ENCODE results near the gene SINHCAF. TPM values are rescaled to one million over a fixed set of nuclear protein-coding genes. Genes with fewer than 3 reads are reported as not detected.

SINHCAF gene
- total and polyA plus RNA-seq, 4 donors, result 2.3 to 10.3 (median 4.9) TPM

DNA sequence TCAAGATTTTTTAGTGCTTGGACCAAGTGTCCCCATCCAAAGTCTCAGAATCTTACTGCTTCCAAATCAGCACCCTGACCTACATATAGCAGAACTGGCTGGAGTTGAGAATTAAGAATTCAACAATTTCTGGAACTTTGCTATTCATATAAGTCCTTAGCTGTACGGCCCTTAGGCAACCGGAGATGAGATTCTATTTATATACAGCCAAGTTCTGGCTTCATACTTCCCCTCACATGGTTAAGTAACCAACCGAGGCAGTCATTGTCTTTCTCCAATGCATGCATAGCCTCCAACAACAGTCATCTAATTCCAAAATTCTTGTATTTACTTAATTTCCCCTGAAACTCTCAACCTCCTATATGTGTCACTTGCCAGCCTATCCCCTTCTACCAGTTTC, 76.6 kb downstream of the SINHCAF start:
- 74% methylated on average over 3 of the region's 3 CpGs for WGBS

DNA sequence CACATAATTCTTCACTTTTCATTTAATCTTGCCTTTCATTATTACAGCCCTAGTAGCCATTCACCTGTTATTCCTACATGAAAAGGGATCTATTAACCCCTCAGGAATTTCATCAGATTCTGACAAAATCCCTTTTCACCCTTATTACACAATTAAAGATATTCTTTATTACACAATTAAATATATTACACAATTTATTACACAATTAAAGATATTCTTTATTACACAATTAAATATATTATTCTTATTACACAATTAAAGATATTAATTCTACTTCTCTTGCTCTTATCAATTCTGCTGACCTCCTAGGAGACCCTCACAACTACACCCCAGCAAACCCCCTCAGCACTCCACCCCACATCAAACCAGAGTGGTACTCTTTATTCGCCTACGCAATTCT, 77.1 kb downstream of the SINHCAF start:
- no peak overlapping the region for H3K27ac ChIP-seq (ENCODE audit: low read depth in 1 of 2, low read length in 2 of 2)
- WGBS, result 100% methylated on average over 2 of the region's 2 CpGs
- no peak overlapping the region for H3K9ac ChIP-seq (ENCODE audit: low read depth in 1 of 2, low read length in 2 of 2)

More for the DNA sequence above, 76.6 kb downstream of the SINHCAF start:
- Histone ChIP-seq H3K27me3 (ENCODE audit: control insufficient read depth in 4 of 4, insufficient read depth in 4 of 4, low read length in 3 of 4) (peaks cover 0 to 2% (median 0%) of the 10 kb centered on the region in 4 donors), H3K9me3 (ENCODE audit: control insufficient read depth in 4 of 4, low read length in 3 of 4) (no peaks in the 10 kb centered on the region), H3K27ac (ENCODE audit: low read depth in 1 of 2, low read length in 2 of 2) (no peak overlapping the region), H3K4me3 (ENCODE audit: low read depth in 1 of 3, low read length in 3 of 3) (no peak overlapping the region), H3K9ac (ENCODE audit: low read depth in 1 of 2, low read length in 2 of 2) (no peak overlapping the region), H3K4me1 (ENCODE audit: control insufficient read depth in 4 of 4, insufficient read depth in 4 of 4, low read length in 3 of 4) (no peaks in the 10 kb centered on the region), H3K36me3 (ENCODE audit: control insufficient read depth in 4 of 4, insufficient read depth in 3 of 4, low read depth in 1 of 4, low read length in 3 of 4) (no peaks in the 10 kb centered on the region)
- no peak for DNase-seq (ENCODE audit: low spot score)
- TF ChIP-seq MAX (IDR thresholded peaks at IDR 0.05), result no peak

GRCh38 chr12:31248337-31248736, 77.6 kb downstream of the SINHCAF start:
- Histone ChIP-seq H3K4me1 (ENCODE audit: control insufficient read depth in 4 of 4, insufficient read depth in 4 of 4, low read length in 3 of 4) (no peaks in the 10 kb centered on the region), H3K27ac (ENCODE audit: low read depth in 1 of 2, low read length in 2 of 2) (no peak overlapping the region), H3K4me3 (ENCODE audit: low read depth in 1 of 3, low read length in 3 of 3) (no peak overlapping the region), H3K27me3 (ENCODE audit: control insufficient read depth in 4 of 4, insufficient read depth in 4 of 4, low read length in 3 of 4) (peaks cover 0 to 2% (median 0%) of the 10 kb centered on the region in 4 donors), H3K9ac (ENCODE audit: low read depth in 1 of 2, low read length in 2 of 2) (no peak overlapping the region), H3K9me3 (ENCODE audit: control insufficient read depth in 4 of 4, low read length in 3 of 4) (no peaks in the 10 kb centered on the region), H3K36me3 (ENCODE audit: control insufficient read depth in 4 of 4, insufficient read depth in 3 of 4, low read depth in 1 of 4, low read length in 3 of 4) (no peaks in the 10 kb centered on the region)
- no peak for DNase-seq (ENCODE audit: low spot score)
- 94% methylated on average over 6 of the region's 6 CpGs for WGBS
- TF ChIP-seq, protein P1, sequence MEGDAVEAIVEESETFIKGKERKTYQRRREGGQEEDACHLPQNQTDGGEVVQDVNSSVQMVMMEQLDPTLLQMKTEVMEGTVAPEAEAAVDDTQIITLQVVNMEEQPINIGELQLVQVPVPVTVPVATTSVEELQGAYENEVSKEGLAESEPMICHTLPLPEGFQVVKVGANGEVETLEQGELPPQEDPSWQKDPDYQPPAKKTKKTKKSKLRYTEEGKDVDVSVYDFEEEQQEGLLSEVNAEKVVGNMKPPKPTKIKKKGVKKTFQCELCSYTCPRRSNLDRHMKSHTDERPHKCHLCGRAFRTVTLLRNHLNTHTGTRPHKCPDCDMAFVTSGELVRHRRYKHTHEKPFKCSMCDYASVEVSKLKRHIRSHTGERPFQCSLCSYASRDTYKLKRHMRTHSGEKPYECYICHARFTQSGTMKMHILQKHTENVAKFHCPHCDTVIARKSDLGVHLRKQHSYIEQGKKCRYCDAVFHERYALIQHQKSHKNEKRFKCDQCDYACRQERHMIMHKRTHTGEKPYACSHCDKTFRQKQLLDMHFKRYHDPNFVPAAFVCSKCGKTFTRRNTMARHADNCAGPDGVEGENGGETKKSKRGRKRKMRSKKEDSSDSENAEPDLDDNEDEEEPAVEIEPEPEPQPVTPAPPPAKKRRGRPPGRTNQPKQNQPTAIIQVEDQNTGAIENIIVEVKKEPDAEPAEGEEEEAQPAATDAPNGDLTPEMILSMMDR (IDR thresholded peaks at IDR 0.05; ENCODE audit: low read depth, low read length, missing input control), result no peak

More for the DNA sequence above, 77.1 kb downstream of the SINHCAF start:
- Histone ChIP-seq H3K36me3 (ENCODE audit: control insufficient read depth in 4 of 4, insufficient read depth in 3 of 4, low read depth in 1 of 4, low read length in 3 of 4) (no peaks in the 10 kb centered on the region), H3K27me3 (ENCODE audit: control insufficient read depth in 4 of 4, insufficient read depth in 4 of 4, low read length in 3 of 4) (peaks cover 0 to 2% (median 0%) of the 10 kb centered on the region in 4 donors), H3K4me1 (ENCODE audit: control insufficient read depth in 4 of 4, insufficient read depth in 4 of 4, low read length in 3 of 4) (no peaks in the 10 kb centered on the region), H3K4me3 (ENCODE audit: low read depth in 1 of 3, low read length in 3 of 3) (no peak overlapping the region), H3K9me3 (ENCODE audit: control insufficient read depth in 4 of 4, low read length in 3 of 4) (no peaks in the 10 kb centered on the region)
- TF ChIP-seq GABPA (IDR thresholded peaks at IDR 0.05 in 1 of 2, conservative IDR thresholded peaks at IDR 0.05 in 1 of 2), result no peak
- no peak for TF ChIP-seq SP1 (IDR thresholded peaks at IDR 0.05)
- TF ChIP-seq, protein P1 (IDR thresholded peaks at IDR 0.05; ENCODE audit: low read depth, low read length, missing input control), result no peak
- no peak for TF ChIP-seq NR2F2 (IDR thresholded peaks at IDR 0.05)
- no peak for TF ChIP-seq EGR1 (IDR thresholded peaks at IDR 0.05; ENCODE audit: low read depth in 2 of 2)
- TF ChIP-seq HNF4A (conservative IDR thresholded peaks at IDR 0.05), result no peak
- TF ChIP-seq RAD21 (IDR thresholded peaks at IDR 0.05), result no peak
- no peak for TF ChIP-seq TAF1 (conservative IDR thresholded peaks at IDR 0.05)
- TF ChIP-seq FOXA1 (IDR thresholded peaks at IDR 0.05), result no peak
- TF ChIP-seq JUND (IDR thresholded peaks at IDR 0.05), result no peak
- no peak for DNase-seq (ENCODE audit: low spot score)

Data from liver (tissue), 9 donors.